ENCODE measurements around the gene PSME3.

GRCh38 chr17:42819939-42820535, 13.2 kb upstream of the PSME3 start:
- TF ChIP-seq CTCF (conservative IDR thresholded peaks at IDR 0.05), result peak; percentile 92
- no peak for TF ChIP-seq ZFX (IDR thresholded peaks at IDR 0.05)
